K562 (cell line): ENCODE data around the gene CUTA. TPM values are rescaled to one million over a fixed set of nuclear protein-coding genes. Genes with fewer than 3 reads are reported as not detected.
A peak's percentile ranks its signal among the peaks of the same experiment; 100 is the strongest.

Source experiments
- CGGBP1 ChIP-seq: fragments of 250-450 bp; sonication (Bioruptor Pico); IDR thresholded peaks from 2 replicates; pipeline ENCODE4 v1.9.0; 2021; ENCODE audit warnings: mild to moderate bottlenecking
- FOXO4 ChIP-seq: fragments of 450-650 bp; formaldehyde crosslinking; IDR thresholded peaks from 2 replicates; pipeline ENCODE4 v1.4.0; 2020; ENCODE audit warnings: mild to moderate bottlenecking, moderate library complexity
- ILF3 ChIP-seq: fragments of 450-650 bp; IDR thresholded peaks from 2 replicates; pipeline ENCODE4 v1.6.1; 2018; ENCODE audit warnings: antibody characterized with exemption, mild to moderate bottlenecking, moderate library complexity, borderline replicate concordance
- MIER1 ChIP-seq: fragments of 450-650 bp; IDR thresholded peaks from 2 replicates; pipeline ENCODE4 v1.6.1; 2016; ENCODE audit warnings: antibody characterized with exemption, mild to moderate bottlenecking, low read depth
- MITF ChIP-seq: IDR thresholded peaks from 2 replicates; pipeline ENCODE4 v1.6.1; 2014; ENCODE audit warnings: antibody characterized with exemption
- MXD1 ChIP-seq: fragments of 250-450 bp; sonication (Bioruptor Pico); IDR thresholded peaks from 2 replicates; pipeline ENCODE4 v1.8.0; 2021; ENCODE audit warnings: borderline replicate concordance, mild to moderate bottlenecking, moderate library complexity; ENCODE audit not compliant: poor library complexity, severe bottlenecking
- PCBP2 ChIP-seq: fragments of 200-400 bp; formaldehyde crosslinking; IDR thresholded peaks from 2 replicates; pipeline ENCODE4 v1.6.1; 2018; ENCODE audit warnings: low read length, low read depth, mild to moderate bottlenecking, moderate library complexity; ENCODE audit not compliant: poor library complexity, severe bottlenecking
- PHF21A ChIP-seq: fragments of 450-650 bp; IDR thresholded peaks from 2 replicates; pipeline ENCODE4 v1.6.1; 2017; ENCODE audit warnings: low read depth, borderline replicate concordance
- TAL1 ChIP-seq: fragments of 450-650 bp; IDR thresholded peaks from 2 replicates; pipeline ENCODE4 v1.6.1; 2016; ENCODE audit warnings: mild to moderate bottlenecking
- TARDBP ChIP-seq: fragments of 450-650 bp; IDR thresholded peaks from 2 replicates; pipeline ENCODE4 v1.6.1; 2016
- ZKSCAN1 ChIP-seq: fragments of 150-350 bp; IDR thresholded peaks from 2 replicates; pipeline ENCODE4 v1.6.1; 2016; ENCODE audit warnings: low read depth, low read length
- ZNF347 ChIP-seq: fragments of 450-650 bp; formaldehyde crosslinking; IDR thresholded peaks from 2 replicates; pipeline ENCODE4 v1.4.0; 2020; ENCODE audit warnings: low read depth, mild to moderate bottlenecking, moderate library complexity
- ZNF408 ChIP-seq: fragments of 250-450 bp; sonication (Bioruptor Pico); IDR thresholded peaks from 2 replicates; pipeline ENCODE4 v1.4.0; 2020; ENCODE audit warnings: low read depth, mild to moderate bottlenecking, moderate library complexity
- ZNF57 ChIP-seq: fragments of 450-650 bp; formaldehyde crosslinking; IDR thresholded peaks from 2 replicates; pipeline ENCODE4 v1.4.0; 2020; ENCODE audit warnings: mild to moderate bottlenecking, moderate library complexity
- polyA plus RNA-seq, 8 experiments: library from polyadenylated mRNA; depleted of rRNA in 4 of 8; stranded (reverse) in 5 of 8; unstranded in 3 of 8; fragments of >200 nt; fragmentation: Nextera tagmentation in 2 of 8; fragmentation: Illumina TruSeq in 1 of 8; extraction: Ambion mirVana in 2 of 8; extraction: Trizol in 1 of 8; gene quantifications; 2 replicates each; pipeline versions ENCODE4 v1.2.1 to v1.2.3, GENCODE V29; 2011 to 2014; ENCODE audit warnings: inconsistent platforms in 1 of 8, missing spikeins in 1 of 8
- total RNA-seq, 7 experiments: library from RNA; depleted of rRNA in 6 of 7; stranded (reverse); fragments of >200 nt in 6 of 7; fragmentation: Illumina TruSeq in 2 of 7; extraction: Trizol in 2 of 7; gene quantifications; 2 replicates each; pipeline versions ENCODE4 v1.2.1 to v1.2.3, GENCODE V29; 2011 to 2021; ENCODE audit warnings: low replicate concordance in 1 of 7
- TF ChIP-seq, protein P1 (sequence below): sonication (generic); formaldehyde crosslinking; IDR thresholded peaks from 2 replicates; pipeline ENCODE4 v1.8.1; 2023; ENCODE audit warnings: mild to moderate bottlenecking, missing genetic modification reagents, moderate library complexity
- TF ChIP-seq, protein P2 (sequence below): fragments of 200-800 bp; sonication (Bioruptor generic); IDR thresholded peaks from 2 replicates; pipeline ENCODE4 v1.6.1; 2017; ENCODE audit warnings: missing genetic modification characterization, missing compliant biosample characterization
- TF ChIP-seq, protein P3 (sequence below): IDR thresholded peaks from 2 replicates; pipeline ENCODE4 v1.6.1; 2011; ENCODE audit not compliant: insufficient read length; ENCODE audit errors: extremely low read depth
- TF ChIP-seq, protein P4 (sequence below): fragments of 250-450 bp; sonication (Bioruptor Pico); IDR thresholded peaks from 2 replicates; pipeline ENCODE4 v1.4.0; 2020; ENCODE audit warnings: mild to moderate bottlenecking

The CUTA gene
- total and polyA plus RNA-seq, 9 of the 15 experiments (the other 6 are each of a cell fraction or from before 2014, with no cell fraction given), result 166 to 682 (median 310) TPM

DNA sequence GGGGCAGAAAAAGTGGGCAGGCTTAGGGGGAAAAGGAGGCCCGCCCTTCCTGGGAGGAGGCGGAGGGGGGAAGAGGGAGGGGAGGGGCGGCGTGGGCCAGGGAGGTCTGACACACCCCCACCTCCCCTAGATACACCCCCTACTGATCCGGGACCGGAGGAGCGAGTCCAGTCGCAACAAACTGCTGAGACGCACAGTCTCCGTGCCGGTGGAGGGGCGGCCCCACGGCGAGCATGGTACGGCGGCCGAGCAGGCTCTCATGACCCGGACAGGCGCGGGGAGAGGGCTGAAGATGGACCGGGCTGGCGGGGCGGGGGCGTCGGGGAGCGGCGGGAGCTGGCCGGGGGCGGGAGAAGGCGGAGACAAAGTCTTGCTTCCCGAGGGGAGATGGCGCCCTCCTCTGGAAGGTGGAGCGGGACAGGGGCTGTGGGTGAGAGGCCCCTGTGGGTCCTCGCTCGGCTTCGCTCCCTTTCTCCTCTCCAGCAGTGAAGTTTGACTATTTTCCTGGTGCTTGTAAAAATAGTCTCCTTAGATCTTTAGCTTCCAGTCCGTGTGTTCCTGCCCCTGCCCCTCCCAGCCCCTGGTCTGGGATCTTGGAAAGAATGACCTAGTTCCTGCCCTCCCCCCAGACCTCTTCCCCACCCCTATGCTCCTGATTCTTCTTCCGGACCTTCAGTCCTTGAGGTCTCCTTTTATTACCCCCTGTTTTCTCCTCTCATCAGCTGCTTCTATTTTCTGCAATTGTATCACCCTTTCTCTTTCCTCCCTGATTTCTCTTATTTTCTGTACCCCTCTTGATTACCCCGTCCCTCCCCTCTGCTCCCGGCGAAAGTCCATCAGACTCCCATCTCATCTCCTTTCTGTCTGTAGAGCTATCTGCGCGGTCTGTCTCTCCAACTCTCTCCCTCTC is 8.0 kb upstream of the CUTA start (continued):
- TF ChIP-seq MITF (peak; percentile 28; the same call in 1 of the 2 replicates), ZNF408 (CRISPR knock-in tag) (no peak), ZNF57 (CRISPR knock-in tag) (no peak), MIER1 (no peak), PHF21A (no peak), MXD1 (no peak), ILF3 (no peak), ZKSCAN1 (no peak), FOXO4 (CRISPR knock-in tag) (no peak), PCBP2 (no peak), TAL1 (no peak), CGGBP1 (CRISPR knock-in tag) (no peak), ZNF347 (no peak), TARDBP (no peak)
- TF ChIP-seq, protein P1, sequence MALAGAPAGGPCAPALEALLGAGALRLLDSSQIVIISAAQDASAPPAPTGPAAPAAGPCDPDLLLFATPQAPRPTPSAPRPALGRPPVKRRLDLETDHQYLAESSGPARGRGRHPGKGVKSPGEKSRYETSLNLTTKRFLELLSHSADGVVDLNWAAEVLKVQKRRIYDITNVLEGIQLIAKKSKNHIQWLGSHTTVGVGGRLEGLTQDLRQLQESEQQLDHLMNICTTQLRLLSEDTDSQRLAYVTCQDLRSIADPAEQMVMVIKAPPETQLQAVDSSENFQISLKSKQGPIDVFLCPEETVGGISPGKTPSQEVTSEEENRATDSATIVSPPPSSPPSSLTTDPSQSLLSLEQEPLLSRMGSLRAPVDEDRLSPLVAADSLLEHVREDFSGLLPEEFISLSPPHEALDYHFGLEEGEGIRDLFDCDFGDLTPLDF (CRISPR knock-in tag), result no peak; the same call in 1 of the 2 replicates
- TF ChIP-seq, protein P2, sequence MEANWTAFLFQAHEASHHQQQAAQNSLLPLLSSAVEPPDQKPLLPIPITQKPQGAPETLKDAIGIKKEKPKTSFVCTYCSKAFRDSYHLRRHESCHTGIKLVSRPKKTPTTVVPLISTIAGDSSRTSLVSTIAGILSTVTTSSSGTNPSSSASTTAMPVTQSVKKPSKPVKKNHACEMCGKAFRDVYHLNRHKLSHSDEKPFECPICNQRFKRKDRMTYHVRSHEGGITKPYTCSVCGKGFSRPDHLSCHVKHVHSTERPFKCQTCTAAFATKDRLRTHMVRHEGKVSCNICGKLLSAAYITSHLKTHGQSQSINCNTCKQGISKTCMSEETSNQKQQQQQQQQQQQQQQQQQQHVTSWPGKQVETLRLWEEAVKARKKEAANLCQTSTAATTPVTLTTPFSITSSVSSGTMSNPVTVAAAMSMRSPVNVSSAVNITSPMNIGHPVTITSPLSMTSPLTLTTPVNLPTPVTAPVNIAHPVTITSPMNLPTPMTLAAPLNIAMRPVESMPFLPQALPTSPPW (CRISPR knock-in tag), result peak; percentile 99
- TF ChIP-seq, protein P3, sequence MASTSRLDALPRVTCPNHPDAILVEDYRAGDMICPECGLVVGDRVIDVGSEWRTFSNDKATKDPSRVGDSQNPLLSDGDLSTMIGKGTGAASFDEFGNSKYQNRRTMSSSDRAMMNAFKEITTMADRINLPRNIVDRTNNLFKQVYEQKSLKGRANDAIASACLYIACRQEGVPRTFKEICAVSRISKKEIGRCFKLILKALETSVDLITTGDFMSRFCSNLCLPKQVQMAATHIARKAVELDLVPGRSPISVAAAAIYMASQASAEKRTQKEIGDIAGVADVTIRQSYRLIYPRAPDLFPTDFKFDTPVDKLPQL, result no peak
- TF ChIP-seq, protein P4, sequence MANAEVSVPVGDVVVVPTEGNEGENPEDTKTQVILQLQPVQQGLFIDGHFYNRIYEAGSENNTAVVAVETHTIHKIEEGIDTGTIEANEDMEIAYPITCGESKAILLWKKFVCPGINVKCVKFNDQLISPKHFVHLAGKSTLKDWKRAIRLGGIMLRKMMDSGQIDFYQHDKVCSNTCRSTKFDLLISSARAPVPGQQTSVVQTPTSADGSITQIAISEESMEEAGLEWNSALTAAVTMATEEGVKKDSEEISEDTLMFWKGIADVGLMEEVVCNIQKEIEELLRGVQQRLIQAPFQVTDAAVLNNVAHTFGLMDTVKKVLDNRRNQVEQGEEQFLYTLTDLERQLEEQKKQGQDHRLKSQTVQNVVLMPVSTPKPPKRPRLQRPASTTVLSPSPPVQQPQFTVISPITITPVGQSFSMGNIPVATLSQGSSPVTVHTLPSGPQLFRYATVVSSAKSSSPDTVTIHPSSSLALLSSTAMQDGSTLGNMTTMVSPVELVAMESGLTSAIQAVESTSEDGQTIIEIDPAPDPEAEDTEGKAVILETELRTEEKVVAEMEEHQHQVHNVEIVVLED, result no peak
